Hippocampal formation (tissue), 2 donors: ENCODE measurements around the gene PELI2.

Experiments used
- DNase-seq, 2 donors: peaks; one replicate each; lab custom pipeline; 2025; lab: John Stamatoyannopoulos, UW

PELI2 gene

GRCh38 chr14:56172571-56172971 lies 54.4 kb downstream of the PELI2 start:
- DNase-seq, result no peak

- no peak for DNase-seq
Measured at GRCh38 chr14:56173365-56173922, 55.2 kb downstream of the PELI2 start.

GRCh38 chr14:56175773-56176172 lies 57.6 kb downstream of the PELI2 start:
- no peak for DNase-seq

- no peak for DNase-seq
Measured at GRCh38 chr14:56176530-56176929, 58.3 kb downstream of the PELI2 start.

- no peak for DNase-seq
Measured at GRCh38 chr14:56177036-56177435, 58.8 kb downstream of the PELI2 start.

GRCh38 chr14:56180754-56181542 lies 62.7 kb downstream of the PELI2 start:
- DNase-seq, result no peak

GRCh38 chr14:56181681-56182085 lies 63.5 kb downstream of the PELI2 start:
- no peak for DNase-seq

GRCh38 chr14:56182410-56182809 lies 64.2 kb downstream of the PELI2 start:
- no peak for DNase-seq

GRCh38 chr14:56183631-56184157 lies 65.5 kb downstream of the PELI2 start:
- no peak for DNase-seq

- DNase-seq, result no peak
Measured at GRCh38 chr14:56185992-56186391, 67.8 kb downstream of the PELI2 start.

- no peak for DNase-seq
Measured at GRCh38 chr14:56187736-56188135, 69.5 kb downstream of the PELI2 start.

- DNase-seq, result no peak
Measured at GRCh38 chr14:56189307-56189706, 71.1 kb downstream of the PELI2 start.

GRCh38 chr14:56193347-56193746 lies 75.1 kb downstream of the PELI2 start:
- DNase-seq, result no peak

GRCh38 chr14:56194042-56194441 lies 75.8 kb downstream of the PELI2 start:
- DNase-seq, result no peak

- DNase-seq, result no peak
Measured at GRCh38 chr14:56195223-56195622, 77.0 kb downstream of the PELI2 start.

- DNase-seq, result no peak
Measured at GRCh38 chr14:56195704-56196103, 77.5 kb downstream of the PELI2 start.

GRCh38 chr14:56196274-56196673 lies 78.1 kb downstream of the PELI2 start:
- no peak for DNase-seq

GRCh38 chr14:56197150-56197549 lies 78.9 kb downstream of the PELI2 start:
- DNase-seq, result no peak

- DNase-seq, result no peak
Measured at GRCh38 chr14:56198438-56198837, 80.2 kb downstream of the PELI2 start.

- DNase-seq, result no peak
Measured at GRCh38 chr14:56199095-56199981, 81.1 kb downstream of the PELI2 start.

GRCh38 chr14:56199982-56200577 lies 81.9 kb downstream of the PELI2 start:
- DNase-seq, result no peak

GRCh38 chr14:56202256-56202655 lies 84.0 kb downstream of the PELI2 start:
- no peak for DNase-seq
